ENCODE results near the gene AXIN2.

AXIN2 gene, protein sequence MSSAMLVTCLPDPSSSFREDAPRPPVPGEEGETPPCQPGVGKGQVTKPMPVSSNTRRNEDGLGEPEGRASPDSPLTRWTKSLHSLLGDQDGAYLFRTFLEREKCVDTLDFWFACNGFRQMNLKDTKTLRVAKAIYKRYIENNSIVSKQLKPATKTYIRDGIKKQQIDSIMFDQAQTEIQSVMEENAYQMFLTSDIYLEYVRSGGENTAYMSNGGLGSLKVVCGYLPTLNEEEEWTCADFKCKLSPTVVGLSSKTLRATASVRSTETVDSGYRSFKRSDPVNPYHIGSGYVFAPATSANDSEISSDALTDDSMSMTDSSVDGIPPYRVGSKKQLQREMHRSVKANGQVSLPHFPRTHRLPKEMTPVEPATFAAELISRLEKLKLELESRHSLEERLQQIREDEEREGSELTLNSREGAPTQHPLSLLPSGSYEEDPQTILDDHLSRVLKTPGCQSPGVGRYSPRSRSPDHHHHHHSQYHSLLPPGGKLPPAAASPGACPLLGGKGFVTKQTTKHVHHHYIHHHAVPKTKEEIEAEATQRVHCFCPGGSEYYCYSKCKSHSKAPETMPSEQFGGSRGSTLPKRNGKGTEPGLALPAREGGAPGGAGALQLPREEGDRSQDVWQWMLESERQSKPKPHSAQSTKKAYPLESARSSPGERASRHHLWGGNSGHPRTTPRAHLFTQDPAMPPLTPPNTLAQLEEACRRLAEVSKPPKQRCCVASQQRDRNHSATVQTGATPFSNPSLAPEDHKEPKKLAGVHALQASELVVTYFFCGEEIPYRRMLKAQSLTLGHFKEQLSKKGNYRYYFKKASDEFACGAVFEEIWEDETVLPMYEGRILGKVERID

DNA sequence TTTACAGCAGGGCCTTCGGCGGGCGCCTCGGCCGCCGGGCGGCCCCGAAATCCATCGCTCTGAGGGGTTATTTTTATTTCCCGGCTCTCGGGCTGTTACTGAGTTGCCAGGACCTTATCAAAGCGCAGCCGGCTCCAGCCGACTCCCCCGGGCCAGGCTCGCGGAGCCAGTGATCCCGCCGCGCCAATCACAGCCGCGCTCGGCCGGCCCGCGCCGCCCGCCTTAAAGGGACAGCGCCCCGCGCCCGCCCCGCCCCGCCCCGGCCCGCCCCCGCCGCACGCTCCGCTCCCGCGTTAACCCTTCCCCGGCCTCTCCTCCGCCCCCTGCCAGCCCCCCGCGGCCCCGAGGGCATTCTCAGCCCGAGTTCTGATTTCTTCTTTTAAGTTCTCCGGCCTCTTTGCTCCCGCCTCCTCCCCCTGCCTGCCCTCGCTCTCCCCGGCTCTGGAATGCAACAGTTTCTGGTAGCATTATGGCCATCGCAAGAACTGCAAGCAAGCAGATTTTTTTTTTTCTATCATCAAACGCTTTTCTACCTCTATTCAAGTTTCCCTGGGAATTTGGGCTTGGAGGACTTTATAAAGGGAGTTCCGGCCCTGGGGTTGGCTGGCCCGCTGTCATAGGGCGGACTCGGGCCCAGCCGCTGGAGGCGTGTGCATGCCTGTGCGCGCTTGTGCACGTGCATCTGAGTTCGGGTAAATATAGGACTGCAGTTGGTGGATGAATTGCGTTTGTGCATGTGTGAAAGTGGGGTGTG lies at the start of gene AXIN2:
Gene AXIN2, minus strand, starts transcription at position 197 of the 754 bp plus-strand sequence. CDS start 3,028 bp downstream, outside the sequence.
- DNase-seq = peak in 12 of 14 donors; percentile 52 to 85 (median 76)

DNA sequence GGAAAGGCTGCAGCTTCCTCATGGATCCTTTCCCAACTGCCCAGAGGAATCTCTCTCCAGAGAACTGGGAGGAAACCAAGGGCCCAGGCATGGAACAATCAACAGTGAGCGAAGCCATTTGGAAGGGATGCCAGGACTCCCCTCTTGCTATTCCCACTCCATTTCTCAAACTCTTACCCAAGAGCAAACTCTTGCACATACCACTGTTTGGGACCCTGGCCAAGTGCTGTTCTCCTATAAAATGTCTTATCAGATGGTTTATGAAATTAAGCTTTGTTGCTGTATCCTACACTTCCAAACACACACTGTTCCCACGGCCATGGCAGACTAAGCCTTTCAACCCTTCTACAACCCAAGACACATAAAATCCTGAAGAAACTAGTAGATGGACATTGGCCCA lies 48.3 kb upstream of the AXIN2 start:
- no peak for DNase-seq

DNA sequence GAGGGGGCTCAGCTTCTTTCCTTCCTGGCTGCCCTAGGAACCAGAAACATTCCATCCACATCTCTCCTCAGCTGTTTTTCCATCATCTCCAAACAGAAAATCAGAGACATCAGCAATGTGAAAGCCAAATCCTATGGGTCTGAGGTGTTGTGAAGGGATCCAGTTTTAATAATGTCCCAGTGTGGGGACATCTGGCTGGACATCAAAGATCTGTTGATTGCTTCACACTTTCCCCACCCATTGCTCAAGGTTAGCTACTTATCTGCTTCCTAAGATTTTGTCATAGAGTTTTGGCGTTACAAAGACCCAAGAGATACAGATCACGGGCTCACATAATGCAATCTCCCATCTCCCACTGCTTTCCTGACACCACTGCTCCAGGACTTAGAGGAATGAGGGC lies 47.8 kb upstream of the AXIN2 start:
- DNase-seq = no peak

DNA sequence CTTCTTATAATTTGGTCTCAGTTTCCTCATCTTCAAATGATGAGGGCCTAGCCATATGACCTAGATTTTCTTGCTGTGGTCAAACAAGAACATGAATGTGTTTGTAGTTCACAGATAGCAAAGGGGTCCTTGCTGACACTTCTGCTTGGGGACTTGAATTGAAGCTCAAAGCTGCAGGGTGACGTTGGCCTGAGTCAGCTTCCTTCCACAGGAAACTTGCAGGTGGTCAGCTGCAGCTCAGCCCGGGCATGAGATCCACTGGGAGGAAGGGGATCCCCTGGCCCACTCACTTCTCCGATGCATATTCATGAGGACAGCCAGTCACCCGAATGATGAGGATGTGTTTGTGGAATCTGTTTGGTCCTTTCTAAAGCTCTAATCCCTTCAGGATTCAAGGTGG lies 42.6 kb upstream of the AXIN2 start:
- DNase-seq = no peak

DNA sequence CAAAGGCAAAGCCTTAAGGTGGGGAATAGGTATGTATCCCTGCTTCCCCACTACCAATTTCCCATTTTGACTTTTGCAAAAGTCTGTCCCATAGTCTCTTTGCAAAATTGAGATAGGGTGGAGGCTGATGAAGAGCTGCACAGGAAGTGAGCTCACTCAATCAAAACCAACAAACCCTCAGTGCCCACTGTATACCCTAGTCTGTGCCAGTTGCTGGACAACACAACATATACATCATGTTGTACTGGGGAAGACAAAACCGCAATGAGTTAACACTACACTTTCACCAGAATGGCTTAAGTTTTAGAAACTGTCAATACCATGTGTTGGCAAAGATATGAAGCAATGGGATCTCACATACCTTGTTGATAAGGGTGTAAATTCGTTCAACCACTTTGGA lies 40.4 kb upstream of the AXIN2 start:
- DNase-seq = no peak

DNA sequence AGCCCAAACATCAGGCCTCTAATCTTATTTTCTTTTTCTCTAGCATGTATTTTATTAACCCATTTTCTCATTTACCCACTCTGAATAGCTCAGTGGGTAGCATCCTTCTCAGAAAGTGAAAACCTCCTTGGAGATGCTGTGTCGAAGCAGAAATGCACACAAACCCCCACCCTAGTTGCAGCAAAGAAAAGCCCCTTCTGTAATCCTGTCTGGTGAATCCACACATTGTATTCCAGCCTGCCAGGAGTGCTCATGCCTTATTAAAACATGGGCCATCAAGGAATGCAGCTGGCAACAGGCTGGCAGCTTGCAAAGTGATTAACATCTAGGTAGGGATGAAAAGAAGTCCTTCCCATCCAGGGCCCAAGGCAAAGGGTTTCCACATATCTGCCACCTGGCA lies 39.7 kb upstream of the AXIN2 start:
- no peak for DNase-seq

DNA sequence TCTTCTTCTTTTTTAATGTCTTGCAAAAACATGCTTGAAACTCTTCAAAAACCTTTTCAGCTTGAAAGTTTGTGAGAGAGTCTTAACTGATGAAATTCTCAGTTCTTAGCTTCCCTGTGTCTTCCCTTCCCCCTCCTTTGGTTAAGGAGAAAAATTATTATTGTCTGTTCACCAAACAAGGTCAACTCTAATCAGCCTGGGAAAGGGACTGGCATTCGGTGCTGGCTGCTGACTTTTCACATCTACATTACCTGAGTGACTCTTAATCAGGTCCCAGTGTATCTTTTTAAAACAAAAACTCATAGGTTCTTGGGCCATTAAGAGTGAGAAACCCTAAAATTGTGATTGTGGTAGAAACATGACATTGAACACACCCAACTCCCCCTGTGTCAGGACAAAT lies 39.1 kb upstream of the AXIN2 start:
- no peak for DNase-seq

DNA sequence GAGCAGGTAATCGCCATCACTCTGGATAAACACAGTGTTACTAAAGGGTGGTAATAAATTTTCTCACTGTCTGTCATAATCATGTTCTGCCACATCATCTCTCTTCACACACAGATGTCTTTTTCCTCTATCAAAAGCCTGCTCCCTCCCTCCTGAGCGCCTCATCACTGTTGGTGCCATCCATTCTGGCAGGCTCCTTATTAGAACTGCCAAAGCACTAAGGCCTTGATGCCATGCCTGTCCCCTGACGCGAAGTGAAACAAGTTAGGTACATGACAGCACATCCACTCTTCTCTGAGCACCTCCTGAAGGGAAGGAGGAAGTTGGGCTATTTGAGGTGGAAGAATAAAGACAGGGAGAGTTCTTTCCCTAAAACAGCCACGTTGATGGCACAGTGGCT lies 38.2 kb upstream of the AXIN2 start:
- peak in 1 of 14 donors; percentile 1 for DNase-seq

DNA sequence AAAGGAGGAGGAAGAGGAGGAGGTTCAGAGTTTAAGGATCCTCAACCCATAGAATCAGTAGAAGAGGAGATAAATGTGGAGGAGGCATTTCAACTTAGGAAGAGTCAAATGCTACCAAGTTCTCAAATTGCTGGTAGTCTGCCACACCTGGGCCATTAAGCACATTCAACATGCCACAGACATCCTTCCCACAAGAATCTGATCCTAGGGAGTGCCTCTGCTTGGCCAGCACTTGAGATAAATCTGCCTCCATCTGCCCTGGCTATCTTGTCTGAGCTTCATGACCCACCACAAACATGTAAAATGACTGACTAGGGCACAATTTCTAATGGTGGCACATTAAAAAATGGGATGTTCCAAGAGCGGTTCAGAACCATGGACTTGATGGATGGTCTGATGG lies 37.3 kb upstream of the AXIN2 start:
- no peak for DNase-seq

DNA sequence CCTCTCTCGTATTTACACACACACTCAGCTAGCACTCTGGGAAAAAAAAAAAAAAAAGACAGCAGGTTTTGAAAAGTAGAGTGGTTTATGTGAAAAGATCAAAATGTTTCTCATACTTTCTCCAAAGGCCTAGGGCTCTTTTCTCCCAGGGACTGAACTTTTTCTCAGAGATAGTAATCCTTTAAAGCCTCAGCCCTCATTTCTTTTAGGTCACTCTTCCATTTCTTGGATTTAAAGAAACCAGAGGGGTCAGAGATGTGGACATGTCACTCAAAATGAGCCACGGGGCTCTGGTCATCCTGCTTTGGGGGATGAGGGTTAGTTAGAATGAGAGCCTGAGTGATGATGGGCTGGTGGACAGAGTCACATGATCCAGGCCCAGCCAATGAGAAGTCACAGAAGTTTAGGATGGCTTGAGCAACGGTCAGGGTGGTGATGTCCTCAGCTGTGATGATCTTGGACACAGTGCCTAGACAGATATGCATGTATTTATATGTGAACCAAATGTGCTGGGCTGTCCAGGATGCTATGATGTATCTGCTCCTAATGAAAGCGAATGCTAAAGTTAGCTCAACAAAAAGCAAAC lies 33.7 kb upstream of the AXIN2 start:
- DNase-seq = no peak

DNA sequence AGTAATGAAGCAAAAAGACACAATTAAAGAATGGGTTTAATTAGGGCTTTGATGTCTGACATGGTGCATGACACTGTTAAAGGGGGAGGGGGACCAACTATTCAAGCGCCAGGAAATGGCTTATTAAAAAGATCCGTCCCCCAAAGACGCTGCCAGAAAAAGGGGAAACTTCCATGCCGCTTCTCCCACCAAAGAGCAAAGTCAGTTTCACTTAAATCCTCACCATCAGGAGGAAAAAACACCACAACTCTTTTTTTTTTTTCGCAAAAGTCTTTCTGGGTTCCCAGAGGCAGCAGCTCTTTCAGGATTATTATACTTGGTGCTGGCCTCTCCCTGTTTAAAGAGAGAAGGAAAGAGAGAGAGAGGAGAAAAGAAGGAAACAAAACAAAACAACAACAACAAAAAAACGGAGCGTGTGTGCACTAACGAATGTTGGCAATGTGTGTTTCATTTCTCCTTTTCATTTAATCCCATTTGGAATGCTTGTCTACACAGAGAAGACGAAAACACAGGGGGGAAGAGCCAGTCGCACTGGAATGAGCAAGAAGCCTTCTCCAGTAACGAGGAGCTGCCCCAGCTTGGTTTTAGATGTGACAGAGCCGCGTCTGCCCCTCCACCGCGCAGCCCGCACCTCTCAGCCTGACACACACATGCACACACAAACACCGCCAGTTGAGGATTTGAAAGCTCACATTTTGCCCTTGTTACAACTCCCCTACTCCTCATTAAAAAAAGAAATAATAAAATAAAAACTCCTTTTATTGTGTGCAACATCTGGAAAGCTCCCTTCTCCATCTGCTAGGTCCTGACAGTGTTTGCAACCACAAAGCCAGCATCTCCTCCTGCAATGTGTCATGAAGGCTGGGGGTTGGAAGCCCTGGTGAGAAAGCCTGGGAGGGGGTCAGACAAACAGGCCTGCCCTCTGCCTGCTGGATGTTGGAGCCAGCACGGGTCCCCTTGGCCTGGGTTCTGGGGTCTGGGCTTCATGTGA lies 32.7 kb upstream of the AXIN2 start:
- DNase-seq = no peak

DNA sequence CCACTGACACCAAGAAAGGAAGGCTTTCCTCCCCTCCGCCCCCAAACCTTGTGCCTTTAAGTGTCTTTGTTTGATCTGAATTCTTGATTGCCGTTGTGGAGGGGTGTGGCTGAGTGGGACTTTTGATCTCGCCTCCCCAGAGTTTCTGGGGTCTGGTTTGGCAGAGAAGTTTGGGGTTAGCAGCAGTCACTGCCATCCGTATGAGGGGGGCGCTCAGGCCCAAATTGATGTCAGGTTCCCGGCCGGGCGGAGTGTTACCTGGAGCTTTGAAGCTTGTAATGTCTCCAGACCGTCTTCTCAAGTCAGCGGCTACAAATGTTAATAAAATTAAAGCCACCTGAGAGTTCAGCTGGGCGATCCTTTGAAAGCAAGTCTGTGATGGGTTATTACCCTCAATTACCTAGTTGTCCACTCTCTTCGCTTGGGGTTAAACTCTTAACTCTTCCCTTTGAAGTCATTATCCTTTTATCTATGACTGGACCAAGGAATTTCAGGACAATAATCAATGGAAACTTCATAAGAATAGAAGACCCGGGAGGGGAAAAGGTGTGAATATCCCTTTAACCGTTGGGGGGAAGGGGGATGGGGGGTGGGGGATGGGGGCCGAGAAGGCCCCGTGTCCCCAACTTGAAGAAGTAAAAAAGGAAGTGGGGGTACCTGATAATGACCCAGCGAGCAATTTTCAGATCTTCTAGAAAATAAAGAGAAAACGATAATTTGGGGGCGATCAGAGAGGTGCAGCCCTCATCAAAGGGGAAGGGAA lies 31.8 kb upstream of the AXIN2 start:
- no peak for DNase-seq

DNA sequence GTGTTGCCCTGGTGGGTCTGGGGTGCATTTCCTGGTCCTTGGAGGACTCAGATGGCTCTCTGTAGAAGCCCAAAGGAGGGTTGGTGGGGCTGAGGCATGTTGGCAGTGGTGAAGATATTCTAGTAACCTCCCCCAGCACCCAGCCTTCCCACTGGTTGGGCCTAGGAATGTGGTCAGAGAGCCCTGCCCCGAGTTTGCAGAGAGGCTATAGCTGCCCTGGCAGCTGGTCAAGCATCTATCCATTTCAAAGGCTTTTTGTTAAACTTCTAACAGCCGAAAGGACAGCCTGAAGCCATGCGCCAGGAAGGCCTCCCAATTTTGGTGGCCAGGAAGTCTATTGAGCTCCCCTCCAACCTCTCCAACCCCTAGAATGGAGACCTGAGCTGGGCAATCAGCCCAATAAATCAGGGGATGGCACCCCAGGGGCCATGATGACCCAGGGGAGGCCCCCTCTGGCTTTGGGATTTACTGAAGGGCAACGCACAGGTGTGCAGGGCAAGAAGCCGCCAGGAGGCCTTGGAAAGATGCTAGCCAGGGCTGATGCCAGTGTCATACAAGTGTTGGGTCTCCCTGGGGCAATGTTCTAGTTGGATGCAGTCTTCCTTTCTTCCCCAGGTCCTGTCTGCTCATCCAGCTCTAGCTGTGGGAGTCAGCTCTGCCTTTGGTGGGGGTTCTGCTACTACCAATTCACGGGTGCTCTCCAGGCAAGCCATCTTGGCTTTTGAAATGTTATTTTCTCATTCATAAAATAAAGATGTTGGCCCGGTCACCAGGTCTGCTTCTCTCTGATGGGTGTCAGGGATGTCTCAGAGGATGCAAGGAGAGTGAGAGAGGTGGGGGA lies 30.9 kb upstream of the AXIN2 start:
- no peak for DNase-seq

DNA sequence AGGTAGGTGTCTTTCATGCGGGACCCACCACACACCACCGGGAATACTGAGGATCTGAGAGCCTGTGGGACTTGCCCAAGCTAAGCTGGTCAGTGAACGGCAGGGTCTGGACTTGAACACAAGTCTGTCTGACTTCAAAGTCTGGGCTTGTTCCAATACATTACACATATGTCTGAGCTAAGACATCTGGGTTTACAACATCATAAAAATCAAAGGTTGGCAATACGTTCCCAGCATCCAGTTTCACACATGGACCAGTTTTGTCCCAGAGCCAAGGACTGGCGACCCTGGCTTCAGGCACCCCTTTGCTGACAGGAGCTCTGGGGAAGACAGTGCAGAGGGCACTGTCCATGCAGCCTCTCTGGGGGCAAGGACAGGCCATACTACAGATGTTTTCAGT lies 27.9 kb upstream of the AXIN2 start:
- DNase-seq = no peak

DNA sequence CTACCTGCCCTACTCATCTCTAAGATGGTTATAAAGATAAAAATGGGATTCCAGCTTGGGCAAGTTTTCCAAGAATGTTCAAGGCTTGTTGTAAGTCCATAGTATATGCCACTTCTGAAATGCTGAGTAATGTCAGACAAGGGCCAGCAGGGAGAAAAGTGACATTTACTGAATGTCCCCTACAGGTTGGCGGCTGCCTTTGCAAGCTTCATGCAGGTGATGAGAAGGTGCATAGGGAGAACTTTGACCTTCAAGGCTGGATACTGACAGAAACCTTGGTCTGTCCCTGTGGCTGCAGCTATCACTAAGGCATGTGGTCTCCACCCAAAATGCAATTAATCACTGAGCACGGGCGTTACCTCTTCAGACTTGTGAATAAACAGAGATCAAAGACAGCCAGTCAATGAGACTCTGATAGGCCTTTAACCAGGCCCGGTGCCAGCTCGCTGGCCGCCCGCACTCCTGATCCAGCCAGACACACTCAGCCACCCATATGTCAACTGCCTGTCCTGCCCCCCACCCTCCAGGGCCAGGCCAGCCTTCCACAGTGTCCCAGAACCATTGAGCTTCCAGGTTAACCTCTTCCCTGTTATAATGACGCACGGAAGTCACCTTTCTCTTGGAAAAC lies 26.8 kb upstream of the AXIN2 start:
- peak in 1 of 14 donors; percentile 60 for DNase-seq

DNA sequence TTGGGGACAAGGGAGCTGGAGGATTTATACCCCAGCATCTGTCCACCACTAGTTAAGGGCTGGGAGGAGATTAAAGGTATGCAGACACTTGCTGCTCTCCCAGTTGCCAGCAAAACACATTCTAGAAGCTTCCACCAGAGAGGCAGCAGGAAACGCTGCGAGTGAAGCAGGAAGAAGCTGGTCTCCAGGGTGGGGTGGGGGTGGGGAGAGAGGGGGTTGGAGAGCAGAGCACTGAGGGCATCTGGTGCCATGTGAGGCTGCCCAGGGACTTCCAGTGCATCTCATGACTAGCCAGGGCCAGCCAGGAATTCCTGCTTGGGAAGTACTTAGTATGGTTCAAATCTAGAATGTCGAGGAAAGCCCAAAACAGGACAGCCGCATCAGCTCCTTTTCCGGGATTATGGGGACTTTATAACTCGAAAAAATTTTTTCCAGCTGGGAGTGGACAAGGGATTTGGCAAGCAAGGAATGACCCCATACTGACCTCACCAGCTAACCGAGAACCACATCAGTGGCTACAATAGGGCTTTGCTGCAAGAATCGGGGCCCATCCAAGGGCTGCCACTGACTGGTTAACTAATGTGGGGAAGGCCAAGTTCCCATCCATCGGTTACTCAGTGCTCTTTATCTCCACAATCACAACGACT lies 26.2 kb upstream of the AXIN2 start:
- DNase-seq = no peak

DNA sequence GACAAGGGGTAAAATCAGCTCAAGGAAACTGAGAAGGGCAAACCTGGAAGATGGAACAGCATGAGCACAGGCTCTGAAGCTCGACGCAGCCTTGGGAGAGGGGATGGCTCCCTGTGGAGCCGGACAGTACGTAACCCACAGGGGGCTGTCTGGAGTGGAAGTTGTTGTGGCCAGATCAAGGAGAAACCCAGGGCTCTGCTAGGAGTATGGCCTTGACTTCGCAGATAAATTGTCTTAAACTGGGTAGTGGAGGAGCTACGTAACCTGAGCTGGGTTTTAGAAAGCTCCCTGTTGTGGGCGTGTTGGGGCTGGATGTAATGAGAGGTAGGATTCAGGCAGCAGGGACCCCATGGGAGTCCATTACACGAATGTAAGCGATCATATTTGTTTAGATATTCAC lies 25.5 kb upstream of the AXIN2 start:
- no peak for DNase-seq
